Choroid plexus epithelial cell (primary cell): ENCODE data around the gene PTPRK.

Source experiments
- DNase-seq: peaks from one replicate; pipeline ENCODE4 v3.0.0-alpha.2; 2010; ENCODE audit warnings: low read depth
- H3K4me3 ChIP-seq: 2 replicates; pipeline ENCODE4 v1.5.1; 2011; ENCODE audit warnings: low read depth, mild to moderate bottlenecking, control low read depth, low read length, moderate library complexity
- CTCF ChIP-seq: conservative IDR thresholded peaks from 2 replicates; pipeline ENCODE4 v1.5.1; 2011; ENCODE audit warnings: low read depth, mild to moderate bottlenecking, control low read depth, inconsistent platforms, low read length, moderate library complexity

Gene PTPRK

GRCh38 chr6:128200789-128201188 lies 319.6 kb downstream of the PTPRK start:
- DNase-seq, result no peak
- no peak for TF ChIP-seq CTCF
- H3K4me3 ChIP-seq, result no peak overlapping the region

GRCh38 chr6:128199461-128199860 lies 320.9 kb downstream of the PTPRK start:
- TF ChIP-seq CTCF, result no peak
- DNase-seq, result no peak

GRCh38 chr6:128192972-128193371 lies 327.4 kb downstream of the PTPRK start:
- H3K4me3 ChIP-seq, result no peak overlapping the region
- no peak for DNase-seq
- no peak for TF ChIP-seq CTCF

More at GRCh38 chr6:128199461-128199860, 320.9 kb downstream of the PTPRK start:
- H3K4me3 ChIP-seq, result no peak overlapping the region

GRCh38 chr6:128188678-128189077 lies 331.7 kb downstream of the PTPRK start:
- no peak overlapping the region for H3K4me3 ChIP-seq
- DNase-seq, result no peak
- no peak for TF ChIP-seq CTCF

GRCh38 chr6:128186729-128187128 lies 333.7 kb downstream of the PTPRK start:
- peak; percentile 46 for DNase-seq
- no peak for TF ChIP-seq CTCF
- H3K4me3 ChIP-seq, result peak overlapping the region; percentile 26

GRCh38 chr6:128179876-128180438 lies 340.4 kb downstream of the PTPRK start:
- TF ChIP-seq CTCF, result no peak
- H3K4me3 ChIP-seq, result no peak overlapping the region
- DNase-seq, result no peak

- TF ChIP-seq CTCF, result no peak
- no peak for DNase-seq
- no peak overlapping the region for H3K4me3 ChIP-seq
Observed at GRCh38 chr6:128174724-128175123, 345.7 kb downstream of the PTPRK start.
